Effector CD4-positive, alpha-beta T cell (primary cell): Measurements from ENCODE around the gene LRMDA.

Source experiments
- DNase-seq: peaks from one replicate; pipeline ENCODE4 v3.0.0-alpha.2; 2020

The LRMDA gene

DNA sequence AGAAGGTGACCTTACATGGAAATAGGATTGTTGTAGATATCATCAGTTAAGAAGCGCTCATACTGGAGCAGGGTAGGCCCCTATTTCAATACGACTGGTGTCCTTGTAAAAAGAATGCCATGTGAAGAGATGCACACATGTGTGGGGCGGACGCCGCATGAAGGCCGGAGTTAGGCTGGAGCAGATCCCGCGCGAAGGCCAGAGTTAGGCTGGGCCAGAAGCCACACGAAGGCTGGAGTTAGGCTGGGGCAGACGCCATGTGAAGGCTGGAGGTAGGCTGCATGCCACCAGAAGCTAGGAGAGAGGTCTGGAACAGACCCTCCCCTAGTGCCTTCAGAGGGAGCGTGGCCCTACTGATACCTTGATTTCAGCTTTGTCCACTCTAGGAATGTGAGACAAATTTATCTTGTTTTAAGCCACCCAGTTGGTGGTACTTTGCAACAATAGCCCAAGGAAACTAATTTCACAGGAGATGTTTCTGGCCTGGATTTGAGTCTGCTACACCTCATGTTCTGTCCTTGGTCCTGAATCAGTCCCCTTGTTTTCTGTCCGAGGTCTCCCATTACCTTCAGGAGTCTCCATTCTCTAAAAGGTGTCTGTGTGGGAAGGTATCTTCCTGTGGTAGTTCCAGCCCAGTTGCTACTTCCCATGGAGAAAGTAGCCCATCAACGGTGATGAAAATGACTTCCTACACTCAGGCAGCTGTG lies 585.8 kb downstream of the LRMDA start:
- no peak for DNase-seq

DNA sequence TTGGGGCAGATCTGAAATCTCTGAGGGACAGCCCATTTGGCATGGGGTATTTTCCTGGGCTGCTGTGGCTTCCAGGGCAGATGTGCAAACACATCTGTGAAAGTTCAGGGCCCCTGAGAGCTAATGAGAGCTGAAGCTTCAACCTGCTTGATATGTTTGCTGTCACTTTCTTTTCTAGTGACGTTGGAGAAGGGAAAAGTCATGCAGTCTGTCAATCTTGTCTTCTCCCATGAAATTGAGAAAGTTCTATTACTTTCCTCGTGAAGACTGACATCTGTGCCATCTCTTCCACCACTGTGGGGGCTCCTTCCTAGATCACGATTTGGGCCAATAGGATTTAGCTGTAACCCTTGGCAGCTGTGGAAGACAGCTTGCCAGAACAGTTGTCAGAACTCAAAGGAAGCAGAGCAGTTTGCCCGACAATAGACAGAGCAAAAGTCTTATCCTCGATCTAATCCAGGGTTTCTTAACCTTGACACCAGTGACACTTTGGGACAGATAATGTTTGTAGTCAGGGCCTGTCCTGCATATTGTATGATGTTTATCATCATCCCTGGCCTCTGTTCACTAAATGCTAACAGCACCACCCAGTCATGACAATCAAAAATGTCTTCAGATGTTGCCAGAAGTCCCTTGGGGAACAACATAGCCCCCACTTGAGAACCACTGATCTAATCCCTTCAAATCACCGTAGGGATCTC lies 586.5 kb downstream of the LRMDA start:
- no peak for DNase-seq

GRCh38 chr10:76020630-76021029 lies 589.2 kb downstream of the LRMDA start:
- DNase-seq = no peak

- no peak for DNase-seq
Observed at GRCh38 chr10:76021398-76021797, 590.0 kb downstream of the LRMDA start.

DNA sequence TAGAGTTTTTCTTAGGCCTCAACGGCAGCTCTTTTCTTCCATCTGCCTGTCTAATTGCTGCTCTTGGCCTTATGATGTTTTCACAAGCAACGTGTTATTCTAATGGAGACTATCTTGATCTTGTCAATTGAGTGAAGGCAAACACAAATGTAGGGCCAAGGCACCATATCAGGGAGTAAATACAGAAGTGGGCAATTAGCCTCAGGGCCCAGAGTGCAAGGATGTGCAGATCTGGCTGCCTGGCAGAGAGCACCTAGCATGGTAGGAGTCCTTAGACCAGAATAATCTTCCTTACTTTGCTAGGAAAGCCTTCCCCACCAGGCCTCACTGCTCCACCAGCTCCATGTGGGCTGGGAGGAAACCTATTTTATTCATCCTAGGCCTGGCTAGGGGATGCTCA lies 590.9 kb downstream of the LRMDA start:
- DNase-seq = no peak

DNA sequence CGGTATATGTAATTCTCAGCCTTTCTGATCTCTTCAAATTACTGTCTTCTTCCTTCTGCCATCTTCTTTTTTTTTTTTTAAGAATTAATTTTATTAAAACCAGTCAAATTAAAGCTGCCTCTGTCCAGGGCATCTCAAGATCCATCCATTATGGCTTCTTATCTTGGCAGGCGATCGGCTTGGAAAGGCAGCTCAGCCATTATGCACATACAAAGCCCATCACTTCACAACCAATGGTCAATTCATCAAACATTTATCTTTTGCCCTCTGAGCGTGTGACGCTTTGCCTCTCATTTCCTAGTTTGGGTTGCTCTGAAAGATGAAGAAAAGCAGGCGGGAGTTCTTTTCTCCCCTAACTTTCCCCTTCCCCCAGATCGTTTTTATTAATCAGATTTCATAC lies 591.6 kb downstream of the LRMDA start:
- no peak for DNase-seq

GRCh38 chr10:76024460-76025123 lies 593.2 kb downstream of the LRMDA start:
- no peak for DNase-seq

DNA sequence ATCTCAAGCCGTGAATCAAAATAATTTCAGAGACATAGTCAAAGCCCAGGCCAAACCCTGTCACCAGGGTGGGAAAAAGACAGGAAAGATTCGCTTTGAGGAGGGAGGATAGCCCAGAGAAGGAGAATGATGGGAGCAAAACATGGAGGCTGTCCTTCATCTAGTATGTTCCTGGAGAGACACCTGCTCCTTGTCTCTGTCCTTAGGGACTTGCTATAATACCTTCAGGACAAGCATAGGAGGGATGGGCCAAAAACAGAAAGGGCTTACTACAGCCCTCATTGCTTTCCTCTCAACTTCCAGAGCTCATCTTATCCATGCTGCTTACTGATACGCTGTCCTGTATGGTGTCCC lies 593.7 kb downstream of the LRMDA start:
- DNase-seq = no peak

- DNase-seq = no peak
Observed at GRCh38 chr10:76026176-76026771, 594.9 kb downstream of the LRMDA start.

- DNase-seq = no peak
Observed at GRCh38 chr10:76026905-76027304, 595.5 kb downstream of the LRMDA start.

GRCh38 chr10:76029782-76030181 lies 598.4 kb downstream of the LRMDA start:
- no peak for DNase-seq

DNA sequence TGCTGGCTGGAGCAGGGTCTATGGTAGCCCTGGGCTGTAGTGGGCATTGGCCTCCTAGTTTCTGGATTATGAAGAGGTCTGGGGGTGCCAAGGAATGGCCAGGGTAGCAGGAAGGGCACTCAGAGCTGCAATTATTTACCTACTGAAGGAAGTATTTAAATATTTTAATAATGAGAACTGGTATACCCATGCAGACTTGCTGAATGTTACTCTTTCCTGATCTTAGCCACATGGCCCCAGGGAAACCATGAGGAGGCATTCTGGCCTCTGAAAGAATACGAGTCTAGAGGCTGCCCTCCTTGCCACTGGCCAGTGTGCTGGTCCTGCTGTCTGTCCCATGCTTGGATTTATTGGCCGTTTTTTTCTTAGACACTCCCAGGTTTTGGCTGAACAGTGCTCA lies 599.7 kb downstream of the LRMDA start:
- no peak for DNase-seq

DNA sequence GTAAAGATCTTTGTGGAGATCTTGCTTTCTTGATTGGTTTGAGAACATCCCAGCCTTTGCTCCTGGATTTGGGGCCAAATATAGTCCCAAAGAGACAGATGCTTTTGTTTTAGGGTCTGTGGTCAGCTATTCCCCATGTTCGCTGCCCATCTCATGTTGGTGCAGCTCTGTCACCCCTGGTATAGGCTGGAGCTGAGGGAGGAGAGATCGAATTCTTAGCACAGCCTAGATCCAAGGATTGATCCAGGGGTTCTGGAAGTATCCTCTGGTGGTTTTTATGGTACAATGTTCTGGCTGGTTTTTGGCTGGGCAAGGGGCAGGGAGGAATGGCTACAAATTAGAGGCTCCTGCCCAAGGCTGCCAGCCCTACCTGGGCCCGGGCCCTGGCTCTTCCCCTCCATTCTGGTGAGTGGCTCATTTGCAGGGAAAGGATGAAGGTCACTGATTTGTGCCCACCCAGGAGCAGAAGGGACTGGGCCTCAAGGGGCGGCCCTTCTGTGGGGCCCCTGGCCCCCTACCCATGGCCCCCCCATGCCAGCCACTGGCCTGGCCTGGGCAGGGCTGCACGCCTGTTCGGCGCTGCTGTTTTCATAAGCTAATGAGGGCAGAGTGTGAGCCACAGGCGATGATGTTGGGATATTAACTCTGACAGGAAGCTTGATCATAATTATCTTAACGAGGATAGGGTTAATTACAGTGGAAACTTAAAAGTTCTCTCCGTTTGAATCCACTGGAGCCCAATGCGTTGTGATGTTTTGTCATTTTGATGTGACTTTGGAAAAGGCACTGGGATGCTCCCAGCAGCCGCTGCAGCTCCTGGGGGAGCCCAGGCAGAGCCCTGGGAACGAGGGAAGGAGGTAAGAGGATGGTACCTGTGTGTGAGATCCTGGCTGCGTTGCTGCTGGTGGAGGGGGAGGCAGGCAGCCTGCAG lies 600.6 kb downstream of the LRMDA start:
- no peak for DNase-seq

- DNase-seq = no peak
Observed at GRCh38 chr10:76032700-76033039, 601.2 kb downstream of the LRMDA start.

DNA sequence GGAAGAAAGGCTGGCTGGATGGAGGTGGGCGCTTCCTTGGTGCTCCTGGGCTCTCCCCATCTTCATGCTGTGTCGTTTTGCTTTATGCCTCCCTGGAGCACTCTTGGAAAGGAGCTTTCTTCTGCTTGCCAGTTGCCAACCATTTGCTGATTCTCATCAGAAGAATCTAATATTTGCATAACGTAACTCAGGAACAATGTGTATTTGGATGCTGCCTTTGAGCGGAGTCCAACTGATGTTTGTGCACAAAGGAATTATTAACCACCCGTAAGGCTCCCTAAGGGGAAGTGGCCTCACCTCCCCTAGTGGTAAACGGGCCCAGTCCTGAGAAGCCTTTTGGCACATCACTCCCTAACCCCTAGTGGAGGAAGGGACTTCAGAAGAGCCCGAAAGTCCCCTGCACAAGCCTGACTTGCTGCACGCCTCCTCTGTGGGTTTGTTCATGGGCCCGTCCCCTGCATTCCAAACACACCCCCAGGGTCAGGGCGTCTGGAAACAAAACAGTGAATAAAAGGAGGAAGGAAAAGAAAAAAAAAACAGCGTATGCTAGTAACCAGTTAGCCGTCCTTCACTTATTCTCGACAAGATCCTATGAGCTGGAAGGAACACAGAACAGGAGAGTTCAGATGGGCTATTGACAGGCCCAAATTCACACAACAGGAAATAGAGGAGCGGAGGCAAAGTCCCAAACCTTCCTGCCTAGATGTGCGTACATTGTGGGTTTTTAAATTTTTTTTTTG lies 602.2 kb downstream of the LRMDA start:
- no peak for DNase-seq

GRCh38 chr10:76034353-76035205 lies 603.2 kb downstream of the LRMDA start:
- DNase-seq = no peak

GRCh38 chr10:76035206-76036110 lies 604.0 kb downstream of the LRMDA start:
- DNase-seq = no peak

GRCh38 chr10:76036111-76036940 lies 604.9 kb downstream of the LRMDA start:
- DNase-seq = no peak

- DNase-seq = no peak
Observed at GRCh38 chr10:76036962-76037361, 605.5 kb downstream of the LRMDA start.
